GM12878 (cell line): ENCODE results near the gene SLF2. TPM values are rescaled to one million over a fixed set of nuclear protein-coding genes. Genes with fewer than 3 reads are reported as not detected.

Experiments used
- ATAC-seq: fragments of 200-7000 bp; cut with Tn5 transposase; 3 replicates; pipeline ENCODE4 v1.9.1; 2020; ENCODE audit warnings: mild to moderate bottlenecking, moderate library complexity
- BruUV-seq: library from RNA; stranded (reverse); fragments of 400-500 nt; replicated peaks from 2 replicates; lab custom pipeline; 2021; lab: Mats Ljungman, UMichigan
- CTCF ChIA-PET: fragments of 300-600 bp; sonication (Branson Sonifier 250); formaldehyde crosslinking; extraction: SDS; loops from one replicate; lab custom pipeline; 2021; ENCODE audit warnings: inconsistent platforms; lab: Yijun Ruan, JAX
- POLR2A ChIA-PET: fragments of 350-600 bp; formaldehyde crosslinking; extraction: SDS; loops from one replicate; lab custom pipeline; 2021; ENCODE audit warnings: inconsistent platforms; lab: Charles Lee
- RAD21 ChIA-PET: fragments of 300-600 bp; sonication (Branson Sonifier 250); formaldehyde crosslinking; loops from one replicate; lab custom pipeline; 2023; ENCODE audit warnings: antibody characterized with exemption; ENCODE audit not compliant: unreplicated experiment; lab: Charles Lee
- SMC1A ChIA-PET: fragments of 300-600 bp; sonication (Branson Sonifier 250); formaldehyde crosslinking; loops from one replicate; lab custom pipeline; 2023; ENCODE audit not compliant: unreplicated experiment, uncharacterized antibody; lab: Charles Lee
- DNase-seq: peaks from one replicate; pipeline ENCODE4 v3.0.0-alpha.2; 2011; ENCODE audit warnings: low read depth, low spot score
- FAIRE-seq: peaks from 3 replicates; lab custom pipeline; 2011; peaks lifted over from hg19 to GRCh38; lab: Jason Lieb, UNC
- H2AFZ ChIP-seq: 2 replicates; pipeline ENCODE4 v1.6.0; 2011; ENCODE audit warnings: low read depth, low read length, control low read depth; ENCODE audit not compliant: control insufficient read depth
- H3K27ac ChIP-seq: 2 replicates; pipeline ENCODE4 v1.5.1; 2011; ENCODE audit warnings: control low read depth; ENCODE audit not compliant: control insufficient read depth, insufficient read depth
- H3K27me3 ChIP-seq, 2 experiments: replicated peaks in 1 of 2; 2 replicates each; pipeline versions ENCODE4 v1.6.0 to v1.6.1; 2011; ENCODE audit warnings: low read length in 1 of 2; ENCODE audit not compliant: control insufficient read depth in 2 of 2, insufficient read depth in 2 of 2
- H3K36me3 ChIP-seq, 2 experiments: 2 replicates each; pipeline ENCODE4 v1.5.1; 2011; ENCODE audit warnings: low read length in 1 of 2; ENCODE audit not compliant: control insufficient read depth in 2 of 2, insufficient read depth in 2 of 2
- H3K4me1 ChIP-seq: 2 replicates; pipeline ENCODE4 v1.6.1; 2011; ENCODE audit warnings: mild to moderate bottlenecking, low read length, moderate library complexity, mixed read lengths; ENCODE audit not compliant: control insufficient read depth, insufficient read depth
- H3K4me2 ChIP-seq: 2 replicates; pipeline ENCODE4 v1.6.0; 2011; ENCODE audit warnings: control low read depth; ENCODE audit not compliant: control insufficient read depth, insufficient read depth
- H3K4me3 ChIP-seq: fragments of 200-600 bp; sonication (generic); 2 replicates; pipeline ENCODE4 v1.5.1; 2016
- H3K79me2 ChIP-seq: 2 replicates; pipeline ENCODE4 v1.6.0; 2011; ENCODE audit warnings: low read length; ENCODE audit not compliant: control insufficient read depth, insufficient read depth
- H3K9ac ChIP-seq: 2 replicates; pipeline ENCODE4 v1.8.0; 2011; ENCODE audit warnings: low read length, control low read depth, mixed read lengths; ENCODE audit not compliant: control insufficient read depth, insufficient read depth
- H3K9me3 ChIP-seq: replicated peaks from 3 replicates; pipeline ENCODE4 v1.5.1; 2011; ENCODE audit warnings: mild to moderate bottlenecking, low read length; ENCODE audit not compliant: control insufficient read depth, insufficient read depth
- H4K20me1 ChIP-seq: 2 replicates; pipeline ENCODE4 v1.6.0; 2011; ENCODE audit not compliant: control insufficient read depth, insufficient read depth
- ATF2 ChIP-seq: IDR thresholded peaks from 2 replicates; pipeline ENCODE4 v1.6.1; 2012; ENCODE audit warnings: low read length, inconsistent platforms
- E2F4 ChIP-seq: IDR thresholded peaks from 2 replicates; pipeline ENCODE4 v1.6.1; 2012; ENCODE audit warnings: low read depth, low read length, improper control_type of control experiment
- EZH2 ChIP-seq: IDR thresholded peaks from 2 replicates; pipeline ENCODE4 v1.6.1; 2012; ENCODE audit warnings: low read depth, mild to moderate bottlenecking, control low read depth, inconsistent platforms, low read length, borderline replicate concordance; ENCODE audit not compliant: control insufficient read depth
- FOXM1 ChIP-seq: IDR thresholded peaks from 2 replicates; pipeline ENCODE4 v1.6.1; 2012; ENCODE audit warnings: low read depth, mild to moderate bottlenecking, inconsistent platforms, low read length, moderate library complexity
- GATAD2B ChIP-seq: fragments of 450-650 bp; conservative IDR thresholded peaks from 2 replicates; pipeline ENCODE4 v1.6.1; 2017; ENCODE audit warnings: low read depth, mild to moderate bottlenecking, moderate library complexity
- HCFC1 ChIP-seq: fragments of 150-350 bp; IDR thresholded peaks from 2 replicates; pipeline ENCODE4 v1.6.1; 2014; ENCODE audit warnings: low read length
- HDAC2 ChIP-seq: fragments of 200-600 bp; sonication (generic); IDR thresholded peaks from 2 replicates; pipeline ENCODE4 v1.6.1; 2017
- IRF3 ChIP-seq: fragments of 450-650 bp; IDR thresholded peaks from 2 replicates; pipeline ENCODE4 v1.6.1; 2014; ENCODE audit warnings: mild to moderate bottlenecking
- KDM1A ChIP-seq: fragments of 200-600 bp; sonication (generic); IDR thresholded peaks from 2 replicates; pipeline ENCODE4 v1.6.1; 2016; ENCODE audit warnings: borderline replicate concordance
- NBN ChIP-seq: fragments of 450-650 bp; IDR thresholded peaks from 2 replicates; pipeline ENCODE4 v1.6.1; 2016
- NFIC ChIP-seq: IDR thresholded peaks from 2 replicates; pipeline ENCODE4 v1.6.1; 2012; ENCODE audit warnings: low read depth, mild to moderate bottlenecking, inconsistent platforms, low read length, moderate library complexity
- NRF1 ChIP-seq: conservative IDR thresholded peaks from 2 replicates; pipeline ENCODE4 v1.6.1; 2011; ENCODE audit warnings: mild to moderate bottlenecking, low read depth, low read length, improper control_type of control experiment
- POLR2AphosphoS2 ChIP-seq: IDR thresholded peaks from 2 replicates; pipeline ENCODE4 v1.6.1; 2011; ENCODE audit warnings: low read depth, mild to moderate bottlenecking, low read length, improper control_type of control experiment, moderate library complexity
- TCF3 ChIP-seq: IDR thresholded peaks from 2 replicates; pipeline ENCODE4 v1.6.1; 2012; ENCODE audit warnings: low read depth, mild to moderate bottlenecking, low read length, borderline replicate concordance; ENCODE audit not compliant: insufficient read depth
- WRNIP1 ChIP-seq: IDR thresholded peaks from 2 replicates; pipeline ENCODE4 v1.6.1; 2011; ENCODE audit warnings: low read depth, low read length, improper control_type of control experiment, borderline replicate concordance
- ZNF207 ChIP-seq: fragments of 450-650 bp; IDR thresholded peaks from 2 replicates; pipeline ENCODE4 v1.6.1; 2014; ENCODE audit warnings: antibody characterized with exemption, mild to moderate bottlenecking, borderline replicate concordance
- ZSCAN29 ChIP-seq: fragments of 450-650 bp; IDR thresholded peaks from 2 replicates; pipeline ENCODE4 v1.6.1; 2017; ENCODE audit warnings: mild to moderate bottlenecking, moderate library complexity
- WGBS: methylation state at CpG from one replicate; pipeline ENCODE4 v1.1.6; 2016; ENCODE audit warnings: low lambda C conversion rate; ENCODE audit not compliant: insufficient replicate concordance, insufficient coverage; ENCODE audit errors: missing lambda C conversion rate; 5-methylcytosine and 5-hydroxymethylcytosine counted together
- in situ Hi-C: fragments of 300-500 bp; cut with MboI; formaldehyde crosslinking; loops from 9 replicates; pipeline ENCODE4 v1.14.3; 2018; ENCODE audit warnings: mixed read lengths
- intact Hi-C: fragments of 100-400 bp; cut with micrococcal nuclease; formaldehyde crosslinking; loops from one replicate; pipeline ENCODE4 v1.14.2; 2022; ENCODE audit not compliant: unreplicated experiment
- polyA plus RNA-seq, 11 experiments: library from polyadenylated mRNA; depleted of rRNA in 4 of 11; unstranded in 6 of 11; stranded (reverse) in 5 of 11; fragments of >200 nt; fragmentation: Nextera tagmentation in 4 of 11; fragmentation: Illumina TruSeq in 1 of 11; extraction: Ambion mirVana in 4 of 11; extraction: Trizol in 1 of 11; gene quantifications; 1 replicate in 1 of 11; 2 replicates in 10 of 11; pipeline versions ENCODE4 v1.2.1 to v1.2.3, GENCODE V29; 2011 to 2016; ENCODE audit warnings: inconsistent platforms in 2 of 11, missing spikeins in 2 of 11, low read depth in 1 of 11
- total RNA-seq, 4 experiments: library from RNA; depleted of rRNA in 3 of 4; stranded (reverse); fragments of >200 nt in 3 of 4; fragmentation: Illumina TruSeq in 1 of 4; extraction: Trizol in 1 of 4; gene quantifications; 2 replicates each; pipeline versions ENCODE4 v1.2.1 to v1.2.3, GENCODE V29; 2013 to 2021

Gene SLF2
- total and polyA plus RNA-seq, 10 of the 15 experiments (the other 5 are each of a cell fraction or from before 2014, with no cell fraction given), result 3.0 to 25.2 (median 17.9) TPM

GRCh38 chr10:100962351-100963080, 49.8 kb downstream of the SLF2 start:
- Histone ChIP-seq H3K27me3 (no peaks in the 10 kb centered on the region), H3K27ac (no peak overlapping the region), H3K4me2 (no peak overlapping the region), H3K9me3 (no peaks in the 10 kb centered on the region), H3K4me3 (no peak overlapping the region), H3K4me1 (no peaks in the 10 kb centered on the region), H2AFZ (no peak overlapping the region), H3K9ac (no peak overlapping the region), H4K20me1 (no peaks in the 10 kb centered on the region), H3K79me2 (no peaks in the 10 kb centered on the region), H3K36me3 (peaks cover 2 to 11% of the 10 kb centered on the region in 2 experiments; a peak in 3 of 4 replicates)
- BruUV-seq, result no TSS peak
- 99% methylated on average over 4 of the region's 4 CpGs for WGBS
- DNase-seq (no peak), ATAC-seq (no peak), FAIRE-seq (no peak)
- ChIA-PET SMC1A (interaction anchor here (1.5 kb wide), 1 partner anchor 34 kb away, joined by 3 read pairs; no protein-coding TSS in a partner anchor), POLR2A (no interaction called here), CTCF (no interaction called here), RAD21 (no interaction called here)
- intact Hi-C loops (no loop called here), in situ Hi-C loops (no loop called here)
- no peak for TF ChIP-seq NFIC
- no peak for TF ChIP-seq ATF2
- no peak for TF ChIP-seq EZH2
- no peak for TF ChIP-seq KDM1A
- TF ChIP-seq NRF1, result no peak
- no peak for TF ChIP-seq IRF3
- TF ChIP-seq NBN, result no peak
- TF ChIP-seq HCFC1, result no peak
- TF ChIP-seq HDAC2, result no peak
- no peak for TF ChIP-seq ZSCAN29
- no peak for TF ChIP-seq POLR2AphosphoS2
- no peak for TF ChIP-seq GATAD2B
- TF ChIP-seq ZNF207, result no peak
- no peak for TF ChIP-seq FOXM1
- TF ChIP-seq E2F4, result no peak
- no peak for TF ChIP-seq TCF3
- TF ChIP-seq WRNIP1, result no peak
